VCaP (cell line): ENCODE results near the gene PALB2.

Experiments used
- H3K27ac ChIP-seq: fragments of 450-650 bp; 2 replicates; pipeline ENCODE4 v1.5.1; 2017
- CTCF ChIP-seq: fragments of 450-650 bp; conservative IDR thresholded peaks from 2 replicates; pipeline ENCODE4 v1.5.1; 2017; ENCODE audit warnings: mild to moderate bottlenecking, moderate library complexity

Gene PALB2

DNA sequence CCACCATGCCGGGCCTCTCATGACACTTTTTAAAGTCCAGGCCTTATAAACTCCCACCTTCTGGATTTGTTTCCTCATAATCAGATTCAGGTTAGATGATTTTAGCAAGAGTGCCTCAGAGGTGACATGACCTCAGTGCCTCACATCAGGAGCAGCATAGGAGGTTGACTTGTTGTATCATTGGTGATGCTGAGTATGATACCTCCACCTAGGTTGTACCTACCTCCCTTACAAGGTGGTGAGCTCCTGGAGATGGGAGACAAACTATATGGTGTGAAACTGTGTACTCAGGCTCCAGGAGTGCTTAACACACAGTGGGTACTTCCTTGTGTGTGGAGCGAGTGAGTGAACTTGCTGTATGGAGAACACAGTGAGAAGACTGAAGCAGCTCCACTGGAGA is 63.6 kb downstream of the PALB2 start:
- no peak overlapping the region for H3K27ac ChIP-seq
- TF ChIP-seq CTCF, result no peak

DNA sequence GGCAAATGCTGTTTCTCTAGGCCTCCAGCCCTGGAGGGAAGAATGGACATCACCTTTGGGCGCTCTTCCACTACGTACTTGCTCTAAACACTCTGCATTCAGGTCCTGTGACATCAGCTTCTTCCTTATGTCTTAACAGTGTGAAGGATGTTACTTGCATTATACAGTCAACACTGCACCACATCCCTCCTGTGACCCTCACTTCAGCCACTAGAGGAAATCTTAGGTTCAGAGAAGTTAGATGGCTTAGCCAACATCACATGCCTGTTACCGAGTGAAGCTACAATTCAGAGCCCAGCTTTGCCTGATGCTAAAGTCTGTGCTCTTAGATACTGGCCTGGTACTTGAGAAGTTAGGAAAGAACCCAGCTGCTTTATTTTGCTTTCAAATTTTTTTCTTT is 65.3 kb downstream of the PALB2 start:
- TF ChIP-seq CTCF, result no peak
- no peak overlapping the region for H3K27ac ChIP-seq

GRCh38 chr16:23573817-23574216 is 67.3 kb downstream of the PALB2 start:
- TF ChIP-seq CTCF, result no peak
- H3K27ac ChIP-seq, result no peak overlapping the region

GRCh38 chr16:23572394-23572793 is 68.7 kb downstream of the PALB2 start:
- no peak overlapping the region for H3K27ac ChIP-seq
- TF ChIP-seq CTCF, result no peak

DNA sequence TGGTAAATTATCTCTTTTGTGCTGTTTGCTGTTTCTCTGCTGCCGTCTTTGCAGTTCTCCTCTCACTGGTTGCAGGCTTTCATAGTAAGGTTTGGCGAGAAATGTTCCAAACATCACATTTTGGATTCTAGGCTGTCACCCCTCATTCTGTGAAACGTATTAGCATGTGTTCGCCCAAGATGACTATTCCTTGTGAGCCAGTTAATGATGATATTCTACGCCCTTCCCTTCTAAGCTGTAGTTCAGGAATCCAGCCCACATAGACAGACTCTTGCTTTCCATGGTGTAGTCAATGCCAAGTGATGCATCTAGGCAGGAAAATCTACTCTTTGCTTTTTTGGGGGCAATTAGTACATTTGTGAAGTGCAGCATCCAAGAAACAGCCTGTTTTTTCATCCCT is 69.2 kb downstream of the PALB2 start:
- no peak for TF ChIP-seq CTCF
- no peak overlapping the region for H3K27ac ChIP-seq

DNA sequence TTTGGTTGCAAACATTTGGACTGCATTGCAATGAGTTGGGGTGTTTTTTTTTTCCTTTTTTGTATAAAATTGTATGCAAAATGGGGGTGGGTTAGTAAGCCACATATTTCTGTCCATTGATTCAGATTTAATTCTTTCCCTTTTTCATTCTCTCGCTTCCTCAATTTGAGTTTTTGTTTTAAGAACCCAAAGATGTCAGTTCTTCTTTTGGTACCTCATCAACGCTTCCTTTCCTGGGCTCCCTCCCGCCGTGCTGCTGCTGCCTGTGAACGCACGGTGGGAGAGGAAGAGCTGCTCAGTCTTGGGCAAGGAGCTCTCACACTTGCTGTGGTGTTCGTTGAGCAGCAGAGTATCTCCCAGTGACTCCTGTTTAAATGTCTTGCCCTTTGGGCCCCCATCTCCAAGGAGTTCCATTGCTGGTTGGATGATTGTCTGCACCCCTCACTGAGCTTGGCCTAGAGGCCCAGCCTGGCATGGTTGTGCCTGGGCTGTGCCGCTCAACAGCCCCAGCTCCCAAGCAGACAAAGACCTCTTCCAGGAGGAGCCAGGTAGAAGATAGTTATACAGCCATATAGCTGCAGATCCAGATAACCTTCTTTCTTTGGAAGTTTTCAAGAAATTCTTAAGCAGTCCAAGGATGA is 70.0 kb downstream of the PALB2 start:
- TF ChIP-seq CTCF, result no peak
- H3K27ac ChIP-seq, result no peak overlapping the region

DNA sequence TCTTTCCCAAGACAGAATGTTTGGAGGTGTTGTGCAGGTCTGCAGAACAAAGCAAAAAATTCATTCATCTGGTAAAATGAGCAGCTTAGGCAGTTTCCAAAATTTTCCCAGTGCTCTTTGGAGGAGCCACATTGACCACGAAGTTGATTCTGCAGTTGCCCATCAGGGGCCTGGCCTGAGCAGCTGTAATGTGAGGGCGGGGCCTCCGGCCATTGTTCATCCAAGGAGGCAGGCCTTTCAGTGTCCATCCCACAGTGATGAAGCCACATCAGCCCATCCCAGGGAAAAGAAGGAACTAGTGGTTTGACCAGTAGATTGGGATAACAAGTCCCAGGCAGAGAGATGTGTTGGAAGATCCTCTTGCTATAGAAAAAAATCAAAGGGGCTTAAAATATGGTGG is 73.5 kb downstream of the PALB2 start:
- H3K27ac ChIP-seq, result no peak overlapping the region
- no peak for TF ChIP-seq CTCF

DNA sequence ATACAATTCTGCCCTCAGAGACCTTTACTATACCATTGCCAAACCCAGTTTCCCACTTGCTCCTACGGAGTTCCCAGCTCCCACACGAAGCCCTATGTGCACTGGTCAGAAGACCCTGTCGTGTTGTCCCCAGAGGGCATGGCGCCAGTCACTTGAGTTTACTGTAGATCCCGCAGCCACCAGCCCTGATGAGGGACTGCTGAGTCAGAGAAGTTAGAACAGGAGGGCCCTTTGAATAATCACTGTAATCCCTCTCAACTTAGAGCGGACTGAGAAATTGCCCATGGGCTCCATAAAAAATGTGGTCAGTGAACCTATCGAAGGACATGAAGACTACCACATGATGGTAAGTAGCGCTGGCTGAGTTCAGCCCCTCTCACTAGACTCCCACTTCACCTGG is 74.4 kb downstream of the PALB2 start:
- no peak for TF ChIP-seq CTCF
- H3K27ac ChIP-seq, result no peak overlapping the region
